ENCODE data around the gene BNC1. TPM values are rescaled to one million over a fixed set of nuclear protein-coding genes. Genes with fewer than 3 reads are reported as not detected.
"Not testable (repeated sequence)": the region's sequence is repeated elsewhere in the genome, so short reads cannot be mapped to it uniquely, and the experiment has no call there.

The BNC1 gene
- total RNA-seq, 1 donor from 2014 or later: 14.4 TPM

DNA sequence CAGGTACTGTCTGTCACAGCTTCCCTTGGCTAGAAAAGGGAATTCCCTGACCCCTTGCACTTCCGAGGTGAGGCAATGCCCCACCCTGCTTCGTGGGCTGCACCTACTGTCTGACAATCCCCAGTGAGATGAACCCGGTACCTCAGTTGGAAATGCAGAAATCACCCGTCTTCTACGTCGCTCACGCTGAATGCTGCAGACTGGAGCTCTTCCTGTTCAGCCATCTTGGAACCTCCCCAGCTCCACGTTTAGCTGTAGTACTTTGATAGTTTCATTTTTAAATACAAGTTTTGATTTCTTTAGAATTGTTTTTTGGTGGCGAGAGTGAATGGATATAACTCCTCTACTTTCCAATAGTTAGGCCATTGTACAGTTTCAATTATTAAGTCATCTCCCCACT, 59.0 kb downstream of the BNC1 start:
- H3K4me3 Mint-ChIP-seq (ENCODE audit: unreplicated experiment): no peak overlapping the region
- no peak overlapping the region for H3K27ac Mint-ChIP-seq (ENCODE audit: unreplicated experiment)
- peaks cover 3% of the 10 kb centered on the region for H3K27me3 Mint-ChIP-seq (ENCODE audit: unreplicated experiment)
- H3K4me1 Mint-ChIP-seq (ENCODE audit: unreplicated experiment): no peaks in the 10 kb centered on the region
- no peak for DNase-seq (ENCODE audit: low spot score)
- TF ChIP-seq, protein P1, sequence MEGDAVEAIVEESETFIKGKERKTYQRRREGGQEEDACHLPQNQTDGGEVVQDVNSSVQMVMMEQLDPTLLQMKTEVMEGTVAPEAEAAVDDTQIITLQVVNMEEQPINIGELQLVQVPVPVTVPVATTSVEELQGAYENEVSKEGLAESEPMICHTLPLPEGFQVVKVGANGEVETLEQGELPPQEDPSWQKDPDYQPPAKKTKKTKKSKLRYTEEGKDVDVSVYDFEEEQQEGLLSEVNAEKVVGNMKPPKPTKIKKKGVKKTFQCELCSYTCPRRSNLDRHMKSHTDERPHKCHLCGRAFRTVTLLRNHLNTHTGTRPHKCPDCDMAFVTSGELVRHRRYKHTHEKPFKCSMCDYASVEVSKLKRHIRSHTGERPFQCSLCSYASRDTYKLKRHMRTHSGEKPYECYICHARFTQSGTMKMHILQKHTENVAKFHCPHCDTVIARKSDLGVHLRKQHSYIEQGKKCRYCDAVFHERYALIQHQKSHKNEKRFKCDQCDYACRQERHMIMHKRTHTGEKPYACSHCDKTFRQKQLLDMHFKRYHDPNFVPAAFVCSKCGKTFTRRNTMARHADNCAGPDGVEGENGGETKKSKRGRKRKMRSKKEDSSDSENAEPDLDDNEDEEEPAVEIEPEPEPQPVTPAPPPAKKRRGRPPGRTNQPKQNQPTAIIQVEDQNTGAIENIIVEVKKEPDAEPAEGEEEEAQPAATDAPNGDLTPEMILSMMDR (IDR thresholded peaks at IDR 0.05; ENCODE audit: unreplicated experiment): no peak
- H3K9me3 Mint-ChIP-seq (ENCODE audit: unreplicated experiment): no peaks in the 10 kb centered on the region
- peaks cover 3% of the 10 kb centered on the region for H3K36me3 Mint-ChIP-seq (ENCODE audit: low read depth, unreplicated experiment)

DNA sequence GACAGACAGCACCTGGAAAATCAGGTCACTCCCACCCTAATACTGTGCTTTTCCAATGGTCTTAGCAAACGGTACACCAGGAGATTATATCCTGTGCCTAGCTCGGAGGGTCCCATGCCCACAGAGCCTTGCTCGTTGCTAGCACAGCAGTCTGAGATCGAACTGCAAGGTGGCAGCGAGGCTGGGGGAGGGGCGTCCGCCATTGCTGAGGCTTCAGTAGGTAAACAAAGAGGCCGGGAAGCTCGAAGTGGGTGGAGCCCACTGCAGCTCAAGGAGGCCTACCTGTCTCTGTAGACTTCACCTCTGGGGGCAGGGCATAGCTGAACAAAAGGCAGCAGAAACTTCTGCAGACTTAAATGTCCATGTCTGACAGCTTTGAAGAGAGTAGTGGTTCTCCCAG, 62.7 kb downstream of the BNC1 start:
- H3K9me3 Mint-ChIP-seq (ENCODE audit: unreplicated experiment); H3K27ac Mint-ChIP-seq (ENCODE audit: unreplicated experiment); H3K4me3 Mint-ChIP-seq (ENCODE audit: unreplicated experiment); H3K36me3 Mint-ChIP-seq (ENCODE audit: low read depth, unreplicated experiment); H3K27me3 Mint-ChIP-seq (ENCODE audit: unreplicated experiment); H3K4me1 Mint-ChIP-seq (ENCODE audit: unreplicated experiment); DNase-seq (ENCODE audit: low spot score): not testable (repeated sequence)

DNA sequence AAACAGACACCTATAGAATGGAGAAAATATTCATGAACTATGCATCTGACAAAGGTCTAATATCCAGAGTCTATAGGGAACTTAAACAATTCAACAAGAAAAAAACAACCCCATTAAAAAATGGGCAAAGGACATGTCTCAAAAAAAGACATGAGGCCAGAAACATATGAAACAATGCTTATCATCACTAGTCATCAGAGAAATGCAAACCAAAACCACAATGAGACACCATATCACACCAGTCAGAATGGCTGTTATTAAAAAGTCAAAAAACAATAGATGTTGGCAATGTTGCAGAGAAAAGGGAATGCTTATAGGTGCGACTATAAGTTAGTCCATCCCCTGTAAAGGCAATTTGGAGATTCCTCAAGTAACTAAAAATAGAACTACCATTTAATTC, 65.4 kb downstream of the BNC1 start:
- no peak for DNase-seq (ENCODE audit: low spot score)
- Mint-ChIP-seq H3K9me3 (ENCODE audit: unreplicated experiment) (peaks cover 4% of the 10 kb centered on the region), H3K27me3 (ENCODE audit: unreplicated experiment) (peaks cover 3% of the 10 kb centered on the region), H3K27ac (ENCODE audit: unreplicated experiment) (no peak overlapping the region), H3K36me3 (ENCODE audit: low read depth, unreplicated experiment) (peaks cover 3% of the 10 kb centered on the region), H3K4me3 (ENCODE audit: unreplicated experiment) (no peak overlapping the region), H3K4me1 (ENCODE audit: unreplicated experiment) (no peaks in the 10 kb centered on the region)
- TF ChIP-seq, protein P1 (IDR thresholded peaks at IDR 0.05; ENCODE audit: unreplicated experiment): no peak

DNA sequence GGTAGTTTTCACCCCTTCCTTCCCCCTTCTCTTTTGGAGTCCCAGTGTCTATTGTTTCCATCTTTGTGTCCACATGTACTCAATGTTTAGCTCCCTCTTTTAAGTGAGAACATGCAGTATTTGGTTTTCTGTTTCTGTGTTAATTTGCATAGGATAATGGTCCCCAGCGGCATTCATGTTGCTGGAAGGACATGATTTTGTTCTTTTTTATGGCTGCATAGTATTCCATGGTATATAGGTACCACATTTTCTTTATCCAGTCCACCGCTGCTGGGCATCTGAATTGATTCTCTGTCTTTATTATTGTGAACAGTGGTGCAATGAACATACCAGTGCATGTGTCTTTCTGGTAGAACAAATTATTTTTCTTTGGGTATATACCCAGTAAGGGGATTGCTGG, 69.2 kb downstream of the BNC1 start:
- TF ChIP-seq, protein P1 (IDR thresholded peaks at IDR 0.05; ENCODE audit: unreplicated experiment): no peak
- Mint-ChIP-seq H3K27me3 (ENCODE audit: unreplicated experiment) (no peaks in the 10 kb centered on the region), H3K4me3 (ENCODE audit: unreplicated experiment) (no peak overlapping the region), H3K9me3 (ENCODE audit: unreplicated experiment) (peaks cover 4% of the 10 kb centered on the region), H3K36me3 (ENCODE audit: low read depth, unreplicated experiment) (no peaks in the 10 kb centered on the region), H3K27ac (ENCODE audit: unreplicated experiment) (no peak overlapping the region), H3K4me1 (ENCODE audit: unreplicated experiment) (no peaks in the 10 kb centered on the region)
- no peak for DNase-seq (ENCODE audit: low spot score)

DNA sequence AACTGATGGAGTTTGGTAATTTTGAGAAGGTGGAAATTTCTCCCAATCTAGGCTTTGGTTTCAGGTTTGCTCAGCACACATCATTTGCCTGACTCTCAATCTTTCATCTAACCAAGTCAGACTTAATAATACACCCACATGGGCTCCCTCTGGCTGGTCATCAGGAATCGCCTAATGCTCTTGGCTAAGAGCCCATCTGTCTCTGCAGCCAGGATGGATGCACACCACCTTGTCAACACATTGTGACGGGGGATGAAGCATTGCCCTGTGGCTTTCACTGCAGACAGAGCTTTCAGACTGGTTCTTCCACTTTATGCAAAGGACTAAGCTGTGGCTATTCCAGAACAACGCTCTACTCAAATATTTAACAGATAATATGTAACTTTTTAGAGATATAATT, 73.8 kb downstream of the BNC1 start:
- Mint-ChIP-seq H3K4me3 (ENCODE audit: unreplicated experiment) (no peak overlapping the region), H3K27me3 (ENCODE audit: unreplicated experiment) (peaks cover 4% of the 10 kb centered on the region), H3K36me3 (ENCODE audit: low read depth, unreplicated experiment) (peaks cover 5% of the 10 kb centered on the region), H3K4me1 (ENCODE audit: unreplicated experiment) (peaks cover 10% of the 10 kb centered on the region), H3K27ac (ENCODE audit: unreplicated experiment) (no peak overlapping the region), H3K9me3 (ENCODE audit: unreplicated experiment) (no peaks in the 10 kb centered on the region)
- no peak for DNase-seq (ENCODE audit: low spot score)
- TF ChIP-seq, protein P1 (IDR thresholded peaks at IDR 0.05; ENCODE audit: unreplicated experiment): no peak

DNA sequence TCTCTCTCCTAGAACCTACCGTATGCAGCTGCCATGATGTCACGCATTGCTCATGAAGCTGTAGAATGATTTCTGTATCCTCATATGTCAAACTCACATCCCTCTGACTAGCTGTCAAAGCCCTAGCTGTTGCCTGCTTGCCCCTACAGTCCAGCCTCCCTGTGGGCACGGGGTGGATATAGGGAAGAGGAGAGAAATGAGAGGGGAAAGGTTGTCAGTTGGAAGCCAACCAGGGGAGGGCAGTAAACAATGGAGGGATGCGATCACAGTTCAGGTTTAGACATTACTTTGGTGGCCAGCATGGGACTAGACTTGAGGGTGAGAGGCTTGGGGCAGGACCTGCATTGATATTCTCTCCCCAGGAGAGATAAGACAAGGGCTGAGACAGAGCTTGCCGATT, 75.1 kb downstream of the BNC1 start:
- H3K4me1 Mint-ChIP-seq (ENCODE audit: unreplicated experiment): peaks cover 20% of the 10 kb centered on the region

More for the DNA sequence above, 75.1 kb downstream of the BNC1 start:
- DNase-seq (ENCODE audit: low spot score): no peak
- H3K9me3 Mint-ChIP-seq (ENCODE audit: unreplicated experiment): no peaks in the 10 kb centered on the region
- peaks cover 5% of the 10 kb centered on the region for H3K36me3 Mint-ChIP-seq (ENCODE audit: low read depth, unreplicated experiment)
- H3K27ac Mint-ChIP-seq (ENCODE audit: unreplicated experiment): no peak overlapping the region
- H3K27me3 Mint-ChIP-seq (ENCODE audit: unreplicated experiment): peaks cover 4% of the 10 kb centered on the region
- no peak overlapping the region for H3K4me3 Mint-ChIP-seq (ENCODE audit: unreplicated experiment)
- TF ChIP-seq, protein P1 (IDR thresholded peaks at IDR 0.05; ENCODE audit: unreplicated experiment): no peak

Data from endothelial cell (in vitro differentiated cells).